Measurements from ENCODE around the gene PITPNC1.

- TF ChIP-seq ZNF274 (IDR thresholded peaks at IDR 0.05; ENCODE audit: low read depth, low read length) (no peak), SUZ12 (IDR thresholded peaks at IDR 0.05; ENCODE audit: extremely low read depth, insufficient read depth, insufficient read length) (no peak)
These were observed 171.6 kb downstream of the PITPNC1 start for GRCh38 chr17:67548693-67549092.
